Osteoblast (primary cell): ENCODE data around the gene TBRG4. TPM values are rescaled to one million over a fixed set of nuclear protein-coding genes. Genes with fewer than 3 reads are reported as not detected.

Experiments
- DNase-seq: peaks from one replicate; pipeline ENCODE4 v3.0.0; 2011; ENCODE audit warnings: low spot score, mixed read lengths; ENCODE audit not compliant: insufficient read length; ENCODE audit errors: missing footprints
- H2AFZ ChIP-seq: 2 replicates; pipeline ENCODE4 v1.6.0; 2011; ENCODE audit warnings: mild to moderate bottlenecking, low read length
- H3K27ac ChIP-seq: 2 replicates; pipeline ENCODE4 v1.5.1; 2011; ENCODE audit warnings: mild to moderate bottlenecking, low read depth, low read length, moderate library complexity
- H3K27me3 ChIP-seq: 2 replicates; pipeline ENCODE4 v1.6.0; 2012; ENCODE audit warnings: mild to moderate bottlenecking, control low read depth, inconsistent platforms, low read length, moderate library complexity; ENCODE audit not compliant: insufficient read depth
- H3K36me3 ChIP-seq: 2 replicates; pipeline ENCODE4 v1.5.1; 2011; ENCODE audit warnings: mild to moderate bottlenecking, low read length, control low read depth, moderate library complexity; ENCODE audit not compliant: insufficient read depth
- H3K4me1 ChIP-seq: 2 replicates; pipeline ENCODE4 v1.5.1; 2011; ENCODE audit warnings: mild to moderate bottlenecking, low read length, control low read depth, moderate library complexity; ENCODE audit not compliant: insufficient read depth
- H3K4me2 ChIP-seq: 2 replicates; pipeline ENCODE4 v1.6.0; 2011; ENCODE audit warnings: mild to moderate bottlenecking, low read length; ENCODE audit not compliant: insufficient read depth
- H3K4me3 ChIP-seq: fragments of 200-600 bp; sonication (generic); 3 replicates; pipeline ENCODE4 v1.5.1; 2012; ENCODE audit warnings: mild to moderate bottlenecking, low read length, inconsistent platforms; ENCODE audit not compliant: insufficient read depth
- H3K79me2 ChIP-seq: 2 replicates; pipeline ENCODE4 v1.6.0; 2012; ENCODE audit warnings: mild to moderate bottlenecking, low read length, control low read depth, inconsistent platforms; ENCODE audit not compliant: insufficient read depth
- H3K9me3 ChIP-seq: 2 replicates; pipeline ENCODE4 v1.5.1; 2011; ENCODE audit warnings: low read depth, low read length, control low read depth
- H4K20me1 ChIP-seq: 2 replicates; pipeline ENCODE4 v1.6.0; 2012; ENCODE audit warnings: mild to moderate bottlenecking, low read length, control low read depth; ENCODE audit not compliant: insufficient read depth
- total RNA-seq: library from RNA; depleted of rRNA; stranded (reverse); fragments of >200 nt; gene quantifications from 2 replicates; pipeline ENCODE4 v1.2.3, GENCODE V29; 2012
- TF ChIP-seq, protein P1 (sequence below): IDR thresholded peaks from 2 replicates; pipeline ENCODE4 v1.5.1; 2011; ENCODE audit warnings: mild to moderate bottlenecking, low read depth, low read length, moderate library complexity; ENCODE audit errors: extremely low read depth

TBRG4 gene
- total RNA-seq, 1 donor: 43.1 TPM

DNA sequence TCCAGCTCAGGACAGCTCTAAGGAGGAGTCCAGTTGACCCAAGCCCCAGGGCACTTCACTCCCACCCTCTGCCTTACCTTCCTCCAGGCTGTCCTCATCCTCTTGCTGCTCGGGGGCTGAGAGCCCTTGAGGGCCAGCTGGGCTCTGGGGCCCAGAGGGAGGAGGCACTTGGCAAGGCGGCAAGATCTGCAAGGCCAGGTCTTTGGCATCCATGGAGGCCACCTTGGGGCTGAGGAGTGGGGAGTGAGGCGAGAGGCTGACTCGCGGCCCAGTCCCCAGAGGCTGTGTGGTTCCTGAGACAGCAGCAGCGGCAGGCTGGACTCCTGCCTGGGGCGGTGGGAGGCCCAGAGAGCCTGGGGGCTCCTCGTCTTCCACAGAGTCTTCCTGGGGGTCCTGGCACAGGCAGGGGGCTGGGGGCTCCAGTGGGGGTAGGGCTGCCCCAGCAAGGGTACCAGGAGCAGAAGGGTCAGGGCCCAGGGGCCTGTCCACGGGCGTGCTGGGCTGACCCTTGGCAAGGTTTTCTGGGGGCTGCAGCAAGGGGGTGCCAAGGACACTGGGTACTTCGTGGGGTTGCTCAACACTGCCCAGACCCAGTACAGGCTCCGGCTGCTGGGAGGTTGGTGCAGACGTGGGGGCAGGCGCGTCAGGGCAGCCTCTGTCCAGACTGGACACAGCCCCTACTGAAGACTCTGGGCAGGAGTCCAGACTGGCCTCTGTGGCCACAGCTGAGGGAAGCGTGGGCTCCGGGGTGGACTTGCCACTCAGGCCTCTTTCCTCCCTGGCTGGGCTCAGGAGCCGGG, 29.3 kb downstream of the TBRG4 start:
- H3K27me3 ChIP-seq: no peaks in the 10 kb centered on the region

DNA sequence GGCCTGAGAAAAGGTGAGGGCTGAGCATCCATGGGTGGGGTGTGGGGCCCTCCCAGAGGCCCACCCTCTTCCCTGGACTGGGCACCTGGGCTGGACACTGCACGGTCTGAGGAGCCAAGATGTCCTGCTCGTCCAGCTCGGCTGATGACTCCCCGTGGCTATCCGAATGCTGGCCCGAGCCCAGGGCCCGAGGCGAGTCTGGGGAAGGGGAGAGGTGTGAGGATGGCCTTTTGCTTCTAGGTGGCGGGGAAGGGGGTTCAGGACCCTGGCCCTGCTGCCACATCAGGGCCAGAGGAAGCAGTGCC, 29.9 kb downstream of the TBRG4 start:
- Histone ChIP-seq H3K27me3 (no peaks in the 10 kb centered on the region), H2AFZ (no peak overlapping the region), H3K4me2 (no peak overlapping the region), H3K4me3 (no peak overlapping the region), H3K27ac (no peak overlapping the region), H3K36me3 (no peaks in the 10 kb centered on the region), H3K79me2 (no peaks in the 10 kb centered on the region), H4K20me1 (no peaks in the 10 kb centered on the region), H3K9me3 (no peaks in the 10 kb centered on the region), H3K4me1 (no peaks in the 10 kb centered on the region)
- DNase-seq: peak; percentile 85
- TF ChIP-seq, protein P1, sequence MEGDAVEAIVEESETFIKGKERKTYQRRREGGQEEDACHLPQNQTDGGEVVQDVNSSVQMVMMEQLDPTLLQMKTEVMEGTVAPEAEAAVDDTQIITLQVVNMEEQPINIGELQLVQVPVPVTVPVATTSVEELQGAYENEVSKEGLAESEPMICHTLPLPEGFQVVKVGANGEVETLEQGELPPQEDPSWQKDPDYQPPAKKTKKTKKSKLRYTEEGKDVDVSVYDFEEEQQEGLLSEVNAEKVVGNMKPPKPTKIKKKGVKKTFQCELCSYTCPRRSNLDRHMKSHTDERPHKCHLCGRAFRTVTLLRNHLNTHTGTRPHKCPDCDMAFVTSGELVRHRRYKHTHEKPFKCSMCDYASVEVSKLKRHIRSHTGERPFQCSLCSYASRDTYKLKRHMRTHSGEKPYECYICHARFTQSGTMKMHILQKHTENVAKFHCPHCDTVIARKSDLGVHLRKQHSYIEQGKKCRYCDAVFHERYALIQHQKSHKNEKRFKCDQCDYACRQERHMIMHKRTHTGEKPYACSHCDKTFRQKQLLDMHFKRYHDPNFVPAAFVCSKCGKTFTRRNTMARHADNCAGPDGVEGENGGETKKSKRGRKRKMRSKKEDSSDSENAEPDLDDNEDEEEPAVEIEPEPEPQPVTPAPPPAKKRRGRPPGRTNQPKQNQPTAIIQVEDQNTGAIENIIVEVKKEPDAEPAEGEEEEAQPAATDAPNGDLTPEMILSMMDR: no peak

More for the DNA sequence above, 29.3 kb downstream of the TBRG4 start:
- Histone ChIP-seq H2AFZ (no peak overlapping the region), H3K9me3 (no peaks in the 10 kb centered on the region), H3K4me2 (no peak overlapping the region), H3K4me1 (no peaks in the 10 kb centered on the region), H3K4me3 (no peak overlapping the region), H3K27ac (no peak overlapping the region), H3K79me2 (no peaks in the 10 kb centered on the region), H3K36me3 (no peaks in the 10 kb centered on the region), H4K20me1 (no peaks in the 10 kb centered on the region)
- no peak for DNase-seq
- TF ChIP-seq, protein P1: no peak

DNA sequence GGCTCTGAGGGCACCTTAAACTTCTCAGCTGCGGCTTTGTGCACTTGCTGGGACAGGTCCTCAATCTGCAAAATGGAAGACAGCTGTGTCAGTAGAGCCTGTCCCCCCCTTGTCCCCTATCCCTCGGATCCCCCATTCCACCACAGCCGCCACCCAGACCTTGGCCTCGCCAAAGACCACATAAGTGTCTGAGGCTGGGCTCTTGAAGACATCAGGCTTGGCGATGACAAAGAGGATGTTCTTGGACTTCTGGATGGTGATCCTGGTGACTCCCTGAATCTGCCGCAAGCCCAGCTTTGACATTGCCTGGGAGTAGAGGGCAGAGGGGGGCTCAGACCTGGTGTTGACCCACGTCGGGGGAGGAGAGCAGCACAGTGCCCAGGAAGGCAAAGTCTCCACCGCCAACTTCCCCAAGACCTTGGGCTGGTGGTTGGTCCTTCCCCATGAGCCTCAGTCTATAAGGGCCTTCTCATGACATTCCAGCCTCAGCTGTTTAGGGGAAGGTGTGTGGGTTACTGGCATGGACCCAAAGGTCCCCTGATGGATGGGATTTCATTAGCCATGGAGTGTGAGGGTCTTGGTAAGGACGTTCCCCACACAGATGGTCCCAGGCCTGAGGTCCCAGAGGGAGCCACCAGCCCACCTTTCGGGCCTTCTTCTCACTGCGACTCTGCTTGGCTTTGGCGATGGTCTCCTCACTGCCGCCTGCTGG, 30.4 kb downstream of the TBRG4 start:
- Histone ChIP-seq H3K27me3 (no peaks in the 10 kb centered on the region), H3K36me3 (peaks cover 3% of the 10 kb centered on the region), H2AFZ (no peak overlapping the region)

More for the DNA sequence above, 30.4 kb downstream of the TBRG4 start:
- Histone ChIP-seq H3K9me3 (no peaks in the 10 kb centered on the region), H3K4me1 (no peaks in the 10 kb centered on the region), H3K27ac (no peak overlapping the region), H3K4me3 (no peak overlapping the region), H4K20me1 (no peaks in the 10 kb centered on the region), H3K79me2 (no peaks in the 10 kb centered on the region), H3K4me2 (no peak overlapping the region)
- TF ChIP-seq, protein P1: no peak
- DNase-seq: peak; percentile 87
